ENCODE measurements around the gene PDGFC.

GRCh38 chr4:156998500-156999174, 27.0 kb upstream of the PDGFC start:
- TF ChIP-seq FOXA1 (IDR thresholded peaks at IDR 0.05) (no peak), FOXK2 (IDR thresholded peaks at IDR 0.05) (no peak), ARNT (IDR thresholded peaks at IDR 0.05) (no peak), FOXM1 (IDR thresholded peaks at IDR 0.05; ENCODE audit: borderline replicate concordance) (no peak), PKNOX1 (IDR thresholded peaks at IDR 0.05) (no peak), TARDBP (IDR thresholded peaks at IDR 0.05) (no peak), SUZ12 (IDR thresholded peaks at IDR 0.05) (no peak), BHLHE40 (IDR thresholded peaks at IDR 0.05; ENCODE audit: borderline replicate concordance) (no peak), LEF1 (IDR thresholded peaks at IDR 0.05; ENCODE audit: borderline replicate concordance) (no peak), HDGF (IDR thresholded peaks at IDR 0.05; ENCODE audit: borderline replicate concordance) (no peak), CTBP1 (IDR thresholded peaks at IDR 0.05; ENCODE audit: borderline replicate concordance) (no peak)

All from HEK293T (cell line).